SJSA1 (cell line): Measurements from ENCODE around the gene TMEM272. TPM values are rescaled to one million over a fixed set of nuclear protein-coding genes. Genes with fewer than 3 reads are reported as not detected.

Source experiments
- DNase-seq, 2 experiments: peaks; one replicate each; pipeline ENCODE4 v3.0.0-alpha.2; 2015 to 2020; ENCODE audit warnings: low spot score in 2 of 2, low read depth in 1 of 2
- H3K27ac ChIP-seq: fragments of 250-450 bp; sonication (Bioruptor Pico); 2 replicates; pipeline ENCODE4 v1.5.1; 2020; ENCODE audit warnings: mild to moderate bottlenecking, moderate library complexity
- H3K27me3 ChIP-seq: fragments of 250-450 bp; sonication (Bioruptor Pico); replicated peaks from 2 replicates; pipeline ENCODE4 v1.5.1; 2020; ENCODE audit warnings: mild to moderate bottlenecking, moderate library complexity
- H3K36me3 ChIP-seq: fragments of 250-450 bp; sonication (Bioruptor Pico); 2 replicates; pipeline ENCODE4 v1.5.1; 2020; ENCODE audit warnings: mild to moderate bottlenecking
- H3K4me1 ChIP-seq: fragments of 250-450 bp; sonication (Bioruptor Pico); replicated peaks from 2 replicates; pipeline ENCODE4 v1.6.1; 2021; ENCODE audit warnings: mild to moderate bottlenecking
- H3K4me3 ChIP-seq: fragments of 250-450 bp; sonication (Bioruptor Pico); 2 replicates; pipeline ENCODE4 v1.5.1; 2020; ENCODE audit warnings: mild to moderate bottlenecking
- H3K9me3 ChIP-seq: fragments of 250-450 bp; sonication (Bioruptor Pico); replicated peaks from 2 replicates; pipeline ENCODE4 v1.5.1; 2020; ENCODE audit warnings: mild to moderate bottlenecking
- total RNA-seq: library from RNA; depleted of rRNA; stranded (reverse); fragments of >200 nt; shearing (Covaris generic); gene quantifications from 2 replicates; pipeline ENCODE4 v1.2.3, GENCODE V29; 2014

The TMEM272 gene
- total RNA-seq, 1 experiment from 2014 or later: 0.68 TPM

- H3K9me3 ChIP-seq: no peaks in the 10 kb centered on the region
- no peak overlapping the region for H3K4me3 ChIP-seq
- H3K27ac ChIP-seq: no peak overlapping the region
- H3K4me1 ChIP-seq: peaks cover 13% of the 10 kb centered on the region
- no peak for DNase-seq
- H3K27me3 ChIP-seq: no peaks in the 10 kb centered on the region
- H3K36me3 ChIP-seq: no peaks in the 10 kb centered on the region
These were observed 29.1 kb downstream of the TMEM272 start for GRCh38 chr13:51815848-51816247.

GRCh38 chr13:51814825-51815650 is 29.9 kb downstream of the TMEM272 start:
- H3K27ac ChIP-seq: no peak overlapping the region
- peak; percentile 56 to 76 for DNase-seq
- no peaks in the 10 kb centered on the region for H3K36me3 ChIP-seq
- no peak overlapping the region; the same call in 1 of the 2 replicates for H3K4me3 ChIP-seq
- H3K9me3 ChIP-seq: no peaks in the 10 kb centered on the region
- H3K4me1 ChIP-seq: peaks cover 13% of the 10 kb centered on the region
- no peaks in the 10 kb centered on the region for H3K27me3 ChIP-seq

GRCh38 chr13:51814071-51814470 is 30.9 kb downstream of the TMEM272 start:
- H3K27me3 ChIP-seq: no peaks in the 10 kb centered on the region
- peaks cover 11% of the 10 kb centered on the region for H3K4me1 ChIP-seq
- H3K36me3 ChIP-seq: no peaks in the 10 kb centered on the region
- DNase-seq: no peak
- H3K4me3 ChIP-seq: no peak overlapping the region
- H3K9me3 ChIP-seq: no peaks in the 10 kb centered on the region
- no peak overlapping the region for H3K27ac ChIP-seq

GRCh38 chr13:51811920-51812451 is 33.0 kb downstream of the TMEM272 start:
- H3K9me3 ChIP-seq: no peaks in the 10 kb centered on the region
- H3K27ac ChIP-seq: no peak overlapping the region
- H3K4me3 ChIP-seq: no peak overlapping the region
- H3K36me3 ChIP-seq: no peaks in the 10 kb centered on the region
- DNase-seq: no peak
- no peaks in the 10 kb centered on the region for H3K27me3 ChIP-seq
- peaks cover 9% of the 10 kb centered on the region for H3K4me1 ChIP-seq

GRCh38 chr13:51811046-51811445 is 33.9 kb downstream of the TMEM272 start:
- DNase-seq: no peak

GRCh38 chr13:51808811-51809210 is 36.2 kb downstream of the TMEM272 start:
- DNase-seq: no peak
- H3K27ac ChIP-seq: no peak overlapping the region
- peaks cover 6% of the 10 kb centered on the region for H3K4me1 ChIP-seq
- H3K36me3 ChIP-seq: peaks cover 2% of the 10 kb centered on the region
- no peak overlapping the region for H3K4me3 ChIP-seq
- H3K9me3 ChIP-seq: no peaks in the 10 kb centered on the region
- no peaks in the 10 kb centered on the region for H3K27me3 ChIP-seq

More at GRCh38 chr13:51811046-51811445, 33.9 kb downstream of the TMEM272 start:
- Histone ChIP-seq H3K4me3 (no peak overlapping the region), H3K36me3 (no peaks in the 10 kb centered on the region), H3K4me1 (peaks cover 9% of the 10 kb centered on the region), H3K27ac (no peak overlapping the region), H3K27me3 (no peaks in the 10 kb centered on the region), H3K9me3 (no peaks in the 10 kb centered on the region)

GRCh38 chr13:51807041-51807440 is 37.9 kb downstream of the TMEM272 start:
- Histone ChIP-seq H3K4me3 (no peak overlapping the region), H3K9me3 (no peaks in the 10 kb centered on the region), H3K36me3 (peaks cover 5% of the 10 kb centered on the region), H3K27ac (no peak overlapping the region), H3K27me3 (no peaks in the 10 kb centered on the region), H3K4me1 (peaks cover 23% of the 10 kb centered on the region)
- no peak for DNase-seq

GRCh38 chr13:51806566-51806965 is 38.4 kb downstream of the TMEM272 start:
- no peak for DNase-seq
- Histone ChIP-seq H3K36me3 (peaks cover 5% of the 10 kb centered on the region), H3K4me1 (peaks cover 28% of the 10 kb centered on the region), H3K27me3 (no peaks in the 10 kb centered on the region), H3K9me3 (no peaks in the 10 kb centered on the region), H3K27ac (no peak overlapping the region), H3K4me3 (no peak overlapping the region)

- no peaks in the 10 kb centered on the region for H3K9me3 ChIP-seq
- H3K36me3 ChIP-seq: peaks cover 5% of the 10 kb centered on the region
- H3K27ac ChIP-seq: no peak overlapping the region
- H3K27me3 ChIP-seq: no peaks in the 10 kb centered on the region
- no peak for DNase-seq
- H3K4me3 ChIP-seq: no peak overlapping the region
- H3K4me1 ChIP-seq: peaks cover 33% of the 10 kb centered on the region
These were observed 39.1 kb downstream of the TMEM272 start for GRCh38 chr13:51805925-51806324.

- Histone ChIP-seq H3K4me1 (peaks cover 33% of the 10 kb centered on the region), H3K27ac (no peak overlapping the region), H3K36me3 (peaks cover 5% of the 10 kb centered on the region), H3K9me3 (no peaks in the 10 kb centered on the region), H3K27me3 (no peaks in the 10 kb centered on the region), H3K4me3 (no peak overlapping the region)
- no peak for DNase-seq
These were observed 39.7 kb downstream of the TMEM272 start for GRCh38 chr13:51805313-51805712.

GRCh38 chr13:51804295-51805172 is 40.4 kb downstream of the TMEM272 start:
- H3K4me3 ChIP-seq: peak overlapping the region; percentile 92
- DNase-seq: no peak
- H3K4me1 ChIP-seq: peaks cover 33% of the 10 kb centered on the region
- H3K27me3 ChIP-seq: no peaks in the 10 kb centered on the region
- peak overlapping the region; percentile 99 for H3K27ac ChIP-seq
- peaks cover 5% of the 10 kb centered on the region for H3K36me3 ChIP-seq
- no peaks in the 10 kb centered on the region for H3K9me3 ChIP-seq

GRCh38 chr13:51803422-51804294 is 41.3 kb downstream of the TMEM272 start, which contains the start of gene DHRS12:
Gene DHRS12, minus strand, starts transcription at chr13:51804163. Its CDS starts 4,504 bp downstream, at chr13:51799659.
- no peaks in the 10 kb centered on the region for H3K27me3 ChIP-seq
- no peaks in the 10 kb centered on the region for H3K9me3 ChIP-seq
- peak within 1 kb of the TSS; percentile 99 for H3K27ac ChIP-seq
- peaks cover 33% of the 10 kb centered on the region for H3K4me1 ChIP-seq
- peak within 1 kb of the TSS; percentile 92 for H3K4me3 ChIP-seq
- H3K36me3 ChIP-seq: peaks cover 5% of the 10 kb centered on the region
- peak; percentile 82 to 85 for DNase-seq
